COLO668 (cell line): ENCODE measurements around the gene REEP2.
"Not testable (repeated sequence)": the region's sequence is repeated elsewhere in the genome, so short reads cannot be mapped to it uniquely, and the experiment has no call there.

ENCODE experiments used
- DNase-seq: peaks from one replicate; lab custom pipeline; 2025; ENCODE audit not compliant: unreplicated experiment; lab: John Stamatoyannopoulos, UW

REEP2 gene, protein sequence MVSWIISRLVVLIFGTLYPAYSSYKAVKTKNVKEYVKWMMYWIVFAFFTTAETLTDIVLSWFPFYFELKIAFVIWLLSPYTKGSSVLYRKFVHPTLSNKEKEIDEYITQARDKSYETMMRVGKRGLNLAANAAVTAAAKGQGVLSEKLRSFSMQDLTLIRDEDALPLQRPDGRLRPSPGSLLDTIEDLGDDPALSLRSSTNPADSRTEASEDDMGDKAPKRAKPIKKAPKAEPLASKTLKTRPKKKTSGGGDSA

DNA sequence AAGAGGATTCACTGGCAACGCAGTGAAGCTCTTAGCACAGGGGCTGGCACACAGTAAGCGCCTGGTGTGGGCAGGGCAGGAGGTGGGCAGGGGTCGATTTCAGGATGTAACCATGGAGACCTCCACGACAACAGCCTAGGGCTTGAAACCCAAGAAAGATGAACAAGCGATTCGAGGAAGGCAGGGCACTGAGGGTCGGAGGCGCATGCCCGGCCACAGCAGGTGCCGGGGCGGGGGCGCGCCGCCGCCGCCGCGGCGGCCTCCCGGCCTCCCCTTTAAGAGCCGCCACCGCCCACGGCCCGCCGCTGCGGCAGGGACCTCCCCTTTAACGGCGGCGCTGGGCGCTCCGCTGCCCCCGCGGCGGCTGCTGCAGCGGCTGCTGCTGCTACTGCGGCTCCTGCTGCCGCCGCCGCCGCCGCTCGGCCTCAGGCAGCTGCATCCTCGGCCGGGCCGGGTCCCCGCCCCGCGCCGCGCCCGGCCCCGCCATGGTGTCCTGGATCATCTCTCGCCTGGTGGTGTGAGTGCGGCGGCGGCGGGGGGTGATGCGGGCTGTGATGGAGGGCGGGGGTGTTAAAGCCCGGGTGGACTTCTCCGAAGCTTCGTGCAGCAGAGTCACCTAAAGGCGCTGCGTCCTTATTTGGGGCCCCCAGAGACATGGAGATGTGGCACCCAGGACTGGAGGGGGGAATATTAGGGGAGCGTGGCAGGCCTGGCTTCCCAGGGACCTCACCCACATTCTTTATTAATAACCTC is at the start of gene REEP2:
REEP2 (plus strand) TSS at position 334 of the 753 bp plus-strand sequence; CDS start at position 486, 152 bp downstream.
- peak; percentile 72 for DNase-seq

DNA sequence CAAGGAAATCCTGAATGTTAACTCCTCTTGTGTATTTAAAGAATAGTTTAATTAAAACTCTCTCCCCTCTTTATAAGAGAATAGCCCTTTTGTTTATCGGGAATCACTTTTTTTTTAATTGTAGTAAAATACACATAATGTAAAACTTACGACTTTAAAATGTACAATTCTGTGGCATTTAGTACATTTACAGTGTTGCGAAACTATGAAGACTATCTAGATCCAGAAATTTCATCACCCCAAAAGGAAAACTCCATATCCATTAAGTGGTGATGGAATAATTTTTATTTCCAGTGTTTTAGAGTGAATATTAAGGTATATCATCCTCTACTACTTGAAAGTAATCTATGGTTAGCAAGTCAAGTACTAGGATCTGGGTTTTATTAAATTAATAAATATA is 49.5 kb upstream of the REEP2 start:
- no peak for DNase-seq

DNA sequence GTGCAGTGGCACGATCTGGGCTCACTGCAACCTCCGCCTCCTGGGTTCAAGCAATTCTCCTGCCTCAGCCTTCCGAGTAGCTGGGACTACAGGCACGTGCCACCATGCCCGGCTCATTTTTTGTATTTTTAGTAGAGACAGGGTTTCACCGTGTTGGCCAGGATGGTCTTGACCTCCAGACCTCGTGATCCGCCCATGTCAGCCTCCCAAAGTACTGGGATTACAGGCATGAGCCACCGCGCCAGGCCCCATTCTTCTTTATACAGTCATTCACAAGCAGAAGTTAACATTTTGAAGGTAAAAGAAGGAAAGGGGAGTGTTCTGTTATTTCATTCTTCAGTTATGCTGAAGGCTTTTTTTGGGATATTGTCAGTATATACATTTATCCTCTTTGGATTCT is 48.9 kb upstream of the REEP2 start:
- DNase-seq, result not testable (repeated sequence)

DNA sequence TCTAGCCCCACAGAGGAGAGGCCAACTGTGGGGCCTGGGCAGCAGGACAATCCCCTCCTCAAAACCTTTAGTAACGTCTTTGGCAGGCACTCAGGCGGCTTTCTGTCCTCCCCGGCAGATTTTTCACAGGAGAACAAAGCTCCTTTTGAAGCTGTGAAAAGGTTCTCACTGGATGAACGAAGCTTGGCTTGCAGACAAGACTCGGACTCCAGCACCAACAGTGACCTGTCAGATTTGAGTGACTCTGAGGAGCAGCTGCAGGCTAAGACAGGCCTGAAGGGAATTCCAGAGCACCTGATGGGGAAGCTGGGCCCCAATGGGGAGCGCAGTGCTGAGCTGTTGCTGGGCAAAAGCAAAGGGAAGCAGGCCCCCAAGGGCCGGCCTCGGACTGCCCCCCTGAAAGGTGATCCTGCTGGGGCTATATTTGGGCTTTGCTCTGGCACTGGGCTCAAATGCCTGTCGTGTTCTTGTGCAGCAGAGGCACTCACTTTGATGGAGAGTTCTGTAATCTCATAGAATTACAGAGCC is 46.9 kb upstream of the REEP2 start:
- DNase-seq, result no peak

DNA sequence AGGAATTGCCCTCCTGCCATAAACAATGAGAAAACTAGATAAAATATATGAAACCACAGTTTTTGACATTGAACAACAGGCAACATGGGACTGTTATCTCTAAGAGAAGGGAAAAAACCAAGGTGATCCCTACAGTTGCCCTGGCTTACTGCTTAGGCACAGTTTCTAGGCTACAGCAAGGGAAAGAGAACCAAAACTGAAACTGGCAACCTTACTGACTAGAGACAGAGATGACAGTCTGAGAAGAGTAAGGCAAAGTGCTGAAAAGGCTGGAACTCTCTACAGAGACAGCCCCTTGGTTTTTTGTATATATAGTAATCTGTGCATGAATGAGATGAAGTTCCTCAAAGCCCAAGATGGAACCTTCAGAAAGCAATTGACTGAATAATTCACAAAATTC is 36.2 kb upstream of the REEP2 start:
- DNase-seq, result no peak

DNA sequence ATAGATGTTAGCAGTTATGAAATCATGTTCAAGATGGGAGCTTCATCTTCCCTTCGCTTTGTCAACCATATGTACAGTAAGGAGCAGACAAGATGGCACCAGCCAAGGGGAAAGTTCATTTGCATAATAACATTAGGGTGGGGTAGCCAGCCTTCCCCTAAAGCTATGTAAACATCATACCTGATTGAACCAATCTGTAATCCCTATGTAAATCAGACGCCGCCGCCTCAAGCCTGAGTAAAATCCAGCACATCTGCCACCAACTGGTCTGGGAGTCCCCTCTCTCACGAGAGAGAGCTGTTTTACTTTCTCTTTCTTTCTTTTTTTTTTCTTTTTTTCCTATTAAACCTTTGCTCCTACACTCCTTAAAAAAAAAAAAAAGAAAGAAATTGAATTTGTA is 30.8 kb upstream of the REEP2 start:
- DNase-seq, result no peak

DNA sequence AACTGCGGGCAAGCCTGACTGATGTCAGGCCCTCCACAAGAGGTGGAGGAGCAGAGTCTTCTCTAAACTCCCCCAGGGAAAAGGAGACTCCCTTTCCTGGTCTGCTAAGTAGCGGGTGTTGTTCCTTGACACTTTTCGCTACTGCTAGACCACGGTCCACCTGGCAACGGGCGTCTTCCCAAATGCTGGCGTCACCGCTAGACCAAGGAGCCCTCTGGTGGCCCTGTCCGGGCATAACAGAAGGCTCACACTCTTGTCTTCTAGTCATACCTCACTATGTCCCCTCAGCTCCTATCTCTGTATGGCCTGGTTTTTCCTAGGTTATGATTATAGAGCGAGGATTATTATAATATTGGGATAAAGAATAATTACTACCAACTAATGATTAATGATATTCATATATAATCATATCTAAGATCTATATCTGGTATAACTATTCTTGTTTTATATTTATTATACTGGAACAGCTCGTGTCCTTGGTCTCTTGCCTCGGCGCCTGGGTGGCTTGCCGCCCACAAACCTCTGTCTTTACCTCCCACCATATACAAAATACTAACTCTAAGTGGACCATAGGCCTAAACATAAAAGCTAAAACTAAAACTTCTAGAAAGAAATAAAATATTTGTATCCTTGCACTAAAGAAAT is 27.7 kb upstream of the REEP2 start:
- peak; percentile 5 for DNase-seq

DNA sequence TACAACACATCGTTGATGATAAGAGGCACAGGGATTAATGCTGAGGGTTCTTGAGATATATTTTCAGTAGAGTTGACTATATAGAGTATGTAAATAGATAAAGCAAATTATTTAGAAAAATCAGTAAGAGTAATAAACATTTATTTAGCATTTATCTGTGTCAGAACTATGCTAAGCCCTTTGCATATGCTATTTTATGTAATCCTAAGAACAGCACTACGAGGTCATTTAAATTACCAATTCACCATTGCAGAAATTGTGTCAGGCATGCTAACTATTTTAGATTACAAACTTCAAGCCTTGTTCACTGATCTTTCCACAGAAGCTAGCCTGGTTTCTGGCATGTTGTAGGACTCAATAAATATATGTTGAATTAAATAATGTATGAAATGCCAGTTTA is 20.4 kb upstream of the REEP2 start:
- no peak for DNase-seq

DNA sequence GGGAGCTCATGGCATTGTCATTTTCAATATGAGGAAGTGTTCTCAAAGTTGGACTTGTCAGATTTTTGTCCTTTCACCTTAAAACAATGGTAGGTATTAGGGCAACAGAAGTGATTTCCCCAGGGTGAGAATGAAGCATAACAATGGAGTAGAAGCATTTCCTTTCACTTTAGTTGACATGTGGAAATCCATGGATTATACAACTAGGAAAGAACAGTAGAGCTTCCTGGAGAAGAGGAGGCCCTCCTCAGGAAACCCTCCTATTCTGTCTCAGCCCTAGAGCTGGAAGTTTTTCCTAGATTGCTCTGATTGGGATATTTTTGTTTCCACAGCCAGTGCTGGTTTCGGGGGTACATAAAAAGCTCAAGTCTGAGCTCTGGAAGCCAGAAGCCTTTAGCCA is 13.8 kb upstream of the REEP2 start:
- DNase-seq, result no peak

DNA sequence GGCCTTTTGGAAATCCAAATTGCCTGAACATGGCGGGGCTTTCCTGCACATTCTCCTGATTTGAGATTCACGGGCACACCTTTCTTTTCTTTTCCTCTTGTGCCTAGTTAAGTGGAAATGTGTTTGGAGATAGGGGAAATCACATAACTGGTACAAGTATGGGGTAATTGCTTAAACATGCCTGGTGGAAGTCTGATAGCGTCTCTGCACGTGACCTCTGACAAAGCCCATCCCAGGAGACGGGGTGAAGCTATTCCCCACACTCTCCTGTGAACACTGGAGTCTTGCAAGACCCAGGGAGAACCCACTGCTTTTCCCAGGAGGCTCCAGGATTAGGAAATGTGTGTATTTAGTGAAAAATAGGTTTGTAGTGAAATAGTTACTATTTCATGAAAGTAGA is 2.9 kb upstream of the REEP2 start:
- no peak for DNase-seq

DNA sequence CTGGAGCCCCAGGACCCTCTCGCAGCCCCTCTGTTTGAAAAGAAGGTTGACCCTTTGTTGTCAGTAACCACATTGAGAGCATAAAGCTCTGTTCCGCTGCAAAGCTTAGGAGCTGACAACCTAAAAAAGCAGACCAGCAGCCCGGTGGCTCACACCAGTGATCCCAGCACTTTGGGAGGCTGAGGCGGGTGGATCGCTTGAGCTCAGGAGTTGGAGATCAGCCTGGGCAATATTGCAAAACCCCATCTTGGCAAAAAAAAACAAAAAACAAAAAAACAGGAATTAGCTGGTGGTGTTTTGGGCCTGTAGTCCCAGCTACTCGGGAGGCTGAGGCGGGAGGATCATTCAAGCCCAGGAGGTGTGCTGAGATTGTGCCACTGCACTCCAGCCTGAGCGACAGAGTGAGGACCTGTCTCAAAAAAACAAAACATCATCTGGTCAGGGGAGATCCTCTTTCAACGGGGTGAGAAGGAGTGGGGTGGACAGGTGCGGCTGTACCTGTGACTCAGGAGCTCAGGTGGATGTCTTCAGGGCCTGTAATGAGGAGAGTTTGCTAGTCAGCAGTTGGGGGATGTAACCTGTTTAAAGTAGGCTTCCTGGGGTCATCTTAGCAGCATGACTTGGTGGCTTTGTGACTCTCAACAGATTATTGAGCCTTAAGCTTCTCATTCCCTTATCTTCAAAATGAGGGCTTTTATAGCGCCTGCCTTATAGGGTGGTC is 694 bp upstream of the REEP2 start:
- DNase-seq, result peak; percentile 7

DNA sequence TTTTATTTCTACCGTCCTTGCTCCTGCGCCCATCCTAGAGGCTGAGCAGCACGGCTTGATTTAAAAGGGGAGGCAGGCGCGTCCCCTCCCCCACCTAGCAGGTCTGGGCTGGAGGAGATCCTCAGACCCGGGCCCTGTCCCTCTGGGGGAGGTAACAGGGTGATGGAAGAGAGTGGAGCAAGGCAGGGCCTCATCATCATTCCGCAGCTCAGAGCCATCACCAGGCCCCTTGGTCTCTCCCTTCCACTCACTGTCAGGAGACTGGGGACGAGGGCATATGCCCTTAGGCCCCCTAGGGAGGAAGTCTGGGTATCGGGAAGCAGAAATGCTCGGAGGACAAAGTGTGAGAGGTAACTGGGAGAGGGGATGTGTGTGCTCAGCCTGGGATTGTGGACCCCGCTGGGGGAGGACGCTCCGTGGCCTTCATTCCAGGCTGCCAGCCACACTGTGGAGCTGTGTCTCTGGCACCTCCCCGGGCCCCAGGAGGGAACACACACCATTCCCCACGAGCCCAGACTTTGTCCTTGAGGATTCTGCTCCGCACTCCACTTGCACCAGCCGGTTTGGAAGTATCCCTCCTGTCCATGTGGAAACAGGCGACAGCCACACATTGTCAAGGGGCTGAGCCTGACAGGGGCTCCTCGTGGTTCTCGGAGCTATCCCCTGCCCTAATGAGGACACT is 761 bp downstream of the REEP2 start:
- DNase-seq, result peak; percentile 9

DNA sequence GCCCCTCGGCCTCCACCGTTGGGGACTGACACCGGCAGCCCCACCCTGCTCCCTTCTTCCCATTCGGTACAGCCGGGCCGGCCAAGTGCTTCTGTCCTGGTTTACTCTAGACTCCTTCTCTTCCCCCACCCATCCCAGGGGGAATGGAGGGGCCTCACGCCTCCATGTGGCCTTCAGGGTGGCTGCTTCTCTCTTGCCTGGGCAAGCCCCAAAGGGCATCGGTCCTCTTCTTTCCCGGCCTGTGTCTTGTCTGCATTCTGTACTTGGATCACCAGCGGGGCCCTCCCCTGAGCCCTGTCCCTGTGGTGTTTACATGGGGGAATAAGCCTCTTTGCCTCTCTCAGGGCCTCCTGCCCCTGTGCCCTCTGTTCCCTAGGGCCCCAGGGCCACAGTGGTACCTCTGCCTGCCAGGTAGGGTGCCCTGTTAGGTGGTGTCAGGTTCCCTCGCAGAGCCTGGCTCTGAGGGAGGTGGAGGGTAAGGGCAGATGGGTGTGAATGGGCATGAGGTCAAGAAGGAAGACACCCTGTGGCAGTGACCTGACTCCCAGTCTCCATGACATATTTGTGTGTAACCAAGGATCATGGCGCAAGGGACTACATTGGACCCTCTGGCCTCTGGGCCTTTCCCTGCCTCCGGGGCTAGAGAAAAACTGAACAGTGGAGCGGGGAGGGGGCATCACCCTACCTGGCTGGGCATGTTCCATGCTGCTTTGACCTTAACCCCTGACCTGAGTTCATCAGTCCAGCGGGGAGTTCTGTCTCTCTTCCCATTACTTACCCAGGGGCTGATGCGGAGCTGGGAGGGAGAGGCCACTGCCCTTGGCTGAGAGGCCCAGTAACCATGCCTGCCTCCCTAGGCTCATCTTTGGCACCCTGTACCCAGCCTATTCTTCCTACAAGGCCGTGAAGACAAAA is 1.6 kb downstream of the REEP2 start:
- DNase-seq, result no peak

DNA sequence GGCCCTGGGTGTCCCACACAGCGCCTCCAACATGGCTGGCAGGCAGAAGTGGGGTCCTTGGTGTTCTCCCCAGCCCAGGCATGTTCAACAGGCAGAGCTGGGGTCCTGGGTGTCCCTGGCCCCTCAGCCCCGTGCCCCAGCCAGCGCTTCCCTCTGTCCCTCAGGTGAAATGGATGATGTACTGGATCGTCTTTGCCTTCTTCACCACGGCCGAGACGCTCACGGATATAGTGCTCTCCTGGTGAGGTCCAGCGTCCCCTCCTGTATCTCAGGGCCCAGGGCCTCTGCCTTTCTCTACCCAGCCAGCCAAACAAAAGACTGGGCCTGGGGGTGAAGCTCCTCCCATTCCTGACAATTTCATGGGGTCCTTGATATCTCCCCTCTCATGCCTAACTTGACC is 2.4 kb downstream of the REEP2 start:
- no peak for DNase-seq

DNA sequence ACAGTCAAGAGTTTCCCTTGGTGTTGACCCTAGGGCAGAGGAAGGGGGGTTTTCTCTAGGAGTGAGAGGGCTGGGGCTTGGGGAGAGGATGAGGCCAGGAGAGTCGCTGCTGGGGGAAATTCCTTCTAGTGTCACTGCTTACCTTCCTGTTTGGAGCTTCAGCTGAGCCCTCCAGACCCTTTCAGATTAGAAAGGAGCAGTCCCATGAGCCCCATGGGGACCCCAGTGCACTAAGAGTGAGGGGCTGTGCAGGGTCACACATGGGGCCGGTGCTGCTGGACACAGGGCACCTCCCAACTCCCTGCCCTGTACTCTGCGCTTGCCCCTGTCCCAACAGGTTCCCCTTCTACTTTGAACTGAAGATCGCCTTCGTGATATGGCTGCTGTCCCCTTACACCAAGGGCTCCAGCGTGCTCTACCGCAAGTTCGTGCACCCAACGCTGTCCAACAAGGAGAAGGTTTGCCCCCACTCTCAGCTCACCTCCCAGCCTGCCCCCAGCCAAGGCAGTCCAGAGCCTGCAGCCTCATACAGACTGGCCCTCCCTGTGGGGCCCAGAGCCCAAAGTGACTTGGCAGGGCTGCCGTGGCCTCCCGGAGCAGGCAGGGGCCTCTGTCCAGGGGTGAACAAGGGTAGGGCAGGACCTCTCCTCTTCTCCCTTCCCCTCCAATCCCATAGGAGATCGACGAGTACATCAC is 5.4 kb downstream of the REEP2 start:
- no peak for DNase-seq

DNA sequence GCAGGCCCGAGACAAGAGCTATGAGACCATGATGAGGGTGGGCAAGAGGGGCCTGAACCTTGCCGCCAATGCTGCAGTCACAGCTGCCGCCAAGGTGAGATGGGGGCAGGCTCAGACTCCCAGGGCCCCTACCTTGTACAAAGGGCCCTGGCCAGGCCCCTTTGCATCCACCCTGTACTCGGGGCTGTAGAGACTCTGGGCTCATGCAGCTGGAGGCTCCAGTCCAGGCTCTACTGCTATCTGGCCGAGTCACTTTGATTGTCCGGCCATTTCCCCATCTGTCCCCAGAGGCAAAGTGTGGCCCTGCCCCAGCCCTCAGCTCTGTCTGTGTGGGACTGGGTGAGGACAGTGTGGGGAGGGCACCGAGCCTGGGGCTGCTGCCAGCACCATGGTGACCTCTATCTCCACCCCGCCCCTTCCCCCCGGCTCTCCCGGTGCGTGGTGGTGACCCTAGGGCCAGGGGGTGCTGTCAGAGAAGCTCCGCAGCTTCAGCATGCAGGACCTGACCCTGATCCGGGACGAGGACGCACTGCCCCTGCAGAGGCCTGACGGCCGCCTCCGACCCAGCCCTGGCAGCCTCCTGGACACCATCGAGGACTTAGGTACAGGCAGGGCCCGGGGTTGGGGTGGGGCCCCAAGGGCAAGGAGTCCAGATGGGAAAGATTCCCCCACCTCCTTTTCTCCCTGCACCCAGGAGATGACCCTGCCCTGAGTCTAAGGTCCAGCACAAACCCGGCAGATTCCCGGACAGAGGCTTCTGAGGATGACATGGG is 6.1 kb downstream of the REEP2 start:
- no peak for DNase-seq

DNA sequence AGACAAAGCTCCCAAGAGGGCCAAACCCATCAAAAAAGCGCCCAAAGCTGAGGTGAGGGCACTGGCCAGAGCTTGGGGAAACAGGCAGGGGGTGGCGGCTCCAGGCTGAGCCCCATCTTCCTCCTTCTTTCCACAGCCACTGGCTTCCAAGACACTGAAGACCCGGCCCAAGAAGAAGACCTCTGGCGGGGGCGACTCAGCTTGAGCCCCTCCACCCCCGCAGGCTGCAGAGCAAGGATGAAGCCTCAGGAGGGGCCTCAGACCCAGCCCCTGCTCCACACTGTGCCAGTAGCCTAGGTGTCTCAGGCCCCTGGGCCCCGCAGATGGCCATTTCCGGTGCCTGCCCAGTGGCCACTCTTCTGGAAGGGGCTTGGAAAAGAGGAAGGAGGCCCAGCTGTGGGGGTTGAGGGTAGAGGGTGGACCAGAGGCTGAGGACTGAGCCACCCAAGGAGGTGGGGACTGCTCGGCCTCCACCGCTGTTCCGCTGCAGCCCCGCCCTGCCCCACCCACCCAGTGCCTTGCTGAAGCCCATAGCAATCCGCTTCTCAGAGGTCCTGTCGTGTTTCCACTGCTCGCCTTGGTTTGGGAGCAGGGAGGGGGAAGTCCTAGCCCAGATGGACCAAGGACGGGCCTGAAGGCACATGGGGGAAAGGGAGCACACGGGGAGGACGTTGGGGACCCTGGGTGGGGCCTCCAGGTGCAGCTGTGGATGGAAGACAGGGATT is 6.9 kb downstream of the REEP2 start:
- no peak for DNase-seq

DNA sequence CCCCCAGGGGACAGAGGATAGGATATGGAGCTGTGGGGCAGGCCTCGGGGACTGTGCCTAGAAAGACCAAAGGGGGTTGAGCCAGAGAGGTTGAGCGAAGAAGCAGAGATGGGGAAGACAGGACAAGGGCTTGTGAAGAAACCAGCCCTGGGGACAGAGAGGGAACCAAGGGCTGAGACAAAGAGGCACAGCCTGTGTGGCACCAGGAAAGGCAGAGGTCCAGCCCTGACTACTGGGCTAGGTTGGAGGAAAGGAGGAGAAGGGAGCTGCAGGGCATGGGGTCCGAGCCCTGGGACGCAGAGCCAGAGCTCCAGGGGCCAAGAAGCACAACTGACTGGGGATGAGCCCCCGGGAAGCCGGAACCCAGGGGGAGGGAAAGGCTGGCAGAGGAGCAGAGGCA is 9.2 kb downstream of the REEP2 start:
- no peak for DNase-seq
